Mucosa of stomach (tissue), 1 donor: ENCODE measurements around the gene SSRP1.

Experiments
- H3K27me3 ChIP-seq: one replicate; pipeline ENCODE4 v1.7.0; 2013; ENCODE audit warnings: mild to moderate bottlenecking, low read length; ENCODE audit not compliant: control insufficient read depth, insufficient read depth
- H3K36me3 ChIP-seq: one replicate; pipeline ENCODE4 v1.7.0; 2013; ENCODE audit warnings: low read length; ENCODE audit not compliant: control insufficient read depth, insufficient read depth
- H3K4me1 ChIP-seq: one replicate; pipeline ENCODE4 v1.7.0; 2013; ENCODE audit warnings: mild to moderate bottlenecking, low read length; ENCODE audit not compliant: control insufficient read depth, insufficient read depth
- H3K4me3 ChIP-seq: one replicate; pipeline ENCODE4 v1.7.0; 2013; ENCODE audit warnings: low read length
- H3K9ac ChIP-seq: one replicate; pipeline ENCODE4 v1.7.0; 2013; ENCODE audit warnings: mild to moderate bottlenecking, low read length, moderate library complexity
- H3K9me3 ChIP-seq: one replicate; pipeline ENCODE4 v1.7.0; 2013; ENCODE audit warnings: mild to moderate bottlenecking, low read length, moderate library complexity; ENCODE audit not compliant: control insufficient read depth
- donor health status: Pancreatic carcinoma.

The SSRP1 gene

DNA sequence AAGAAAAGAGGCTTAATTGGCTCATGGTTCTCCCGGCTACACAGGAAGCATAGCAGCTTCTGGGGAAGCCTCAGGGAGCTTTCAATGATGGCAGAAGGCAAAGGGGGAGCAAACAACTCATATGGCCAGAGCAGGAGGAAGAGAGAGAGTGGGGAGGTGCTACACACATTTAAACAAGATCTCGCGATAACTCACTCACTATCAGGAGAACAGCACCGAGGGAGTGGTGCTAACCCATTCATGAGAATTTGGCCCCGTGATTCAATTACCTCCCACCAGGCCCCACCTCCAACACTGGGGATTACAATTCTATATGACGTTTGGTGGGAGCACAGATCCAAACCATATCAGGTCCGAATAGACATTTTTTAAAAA is 57.0 kb downstream of the SSRP1 start:
- Histone ChIP-seq H3K36me3 (no peaks in the 10 kb centered on the region), H3K9me3 (no peaks in the 10 kb centered on the region), H3K27me3 (no peaks in the 10 kb centered on the region), H3K4me3 (no peak overlapping the region), H3K4me1 (peaks cover 19% of the 10 kb centered on the region), H3K9ac (no peak overlapping the region)

DNA sequence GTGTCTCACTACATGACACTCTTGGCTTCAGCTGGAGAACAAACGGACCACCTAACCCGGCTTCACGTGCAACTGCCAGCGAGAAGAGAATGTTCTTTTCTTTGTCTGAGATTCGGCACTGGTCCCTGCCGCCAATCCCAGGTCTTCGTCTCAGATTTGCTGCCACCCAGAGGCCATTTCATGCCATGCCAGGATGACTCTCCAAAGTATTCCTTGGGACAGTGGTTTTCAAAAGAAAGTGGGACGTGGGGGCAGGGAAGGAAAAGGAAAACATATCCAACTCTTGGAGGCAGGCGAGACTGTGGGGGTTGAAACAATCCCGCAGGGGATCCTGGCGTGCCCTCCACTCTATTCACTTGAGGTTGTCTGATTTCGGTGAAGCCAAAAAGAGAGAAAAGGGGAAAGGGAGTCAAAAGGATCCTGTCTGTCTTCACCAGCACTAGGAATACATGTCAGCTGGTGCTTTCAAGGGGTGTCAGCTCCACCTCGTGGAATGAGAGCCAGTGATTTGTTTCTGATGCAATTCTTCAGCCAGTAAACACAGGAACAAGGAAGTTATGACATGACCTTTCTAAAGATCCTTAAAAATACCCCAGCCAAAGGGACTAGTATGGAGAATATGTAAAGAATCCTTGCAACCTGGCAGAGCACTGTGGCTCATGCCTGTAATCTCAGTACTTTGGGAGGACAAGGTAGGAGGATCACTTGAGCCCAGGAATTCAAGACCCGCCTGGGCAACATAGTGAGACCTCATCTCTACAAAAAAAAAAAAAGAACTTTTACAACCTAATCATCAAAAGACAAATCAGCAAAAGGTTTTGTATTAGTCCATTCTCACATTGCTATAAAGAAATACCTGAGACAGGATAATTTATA is 57.6 kb downstream of the SSRP1 start:
- Histone ChIP-seq H3K27me3 (no peaks in the 10 kb centered on the region), H3K4me1 (peaks cover 15% of the 10 kb centered on the region), H3K9ac (no peak overlapping the region), H3K36me3 (no peaks in the 10 kb centered on the region), H3K9me3 (no peaks in the 10 kb centered on the region), H3K4me3 (no peak overlapping the region)

DNA sequence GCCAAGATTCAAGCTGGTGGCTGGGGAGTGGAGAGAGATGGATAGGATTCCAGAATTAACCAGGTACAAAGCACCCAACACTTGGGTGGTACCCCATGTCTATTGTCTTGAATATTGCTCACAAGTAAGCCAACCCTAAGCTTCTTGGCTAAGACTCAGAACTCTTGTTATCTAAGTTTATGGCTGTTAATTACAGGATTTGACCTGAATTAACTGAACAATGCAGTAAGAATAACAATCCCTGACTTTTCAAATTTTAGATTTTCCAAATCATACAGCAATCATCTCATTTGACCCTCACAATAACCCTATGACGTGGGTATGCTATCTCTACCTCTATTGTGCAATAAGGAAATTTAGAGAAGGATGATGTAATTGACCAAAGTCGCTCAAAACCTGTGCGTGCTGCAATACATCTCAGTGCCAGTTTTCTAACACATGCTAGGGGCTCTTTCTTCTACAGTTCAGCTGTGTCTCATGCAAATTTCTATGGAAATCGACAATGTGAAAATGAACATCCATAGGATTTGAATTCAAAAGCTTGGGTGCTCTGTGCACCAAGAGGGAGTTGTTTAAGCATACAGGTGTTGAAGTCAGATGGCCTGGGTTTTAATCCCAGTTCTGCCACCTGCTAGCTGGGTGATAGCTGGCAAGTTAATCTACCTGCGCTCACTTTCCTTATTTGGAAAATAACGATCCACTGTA is 58.6 kb downstream of the SSRP1 start:
- peaks cover 15% of the 10 kb centered on the region for H3K4me1 ChIP-seq
- no peak overlapping the region for H3K9ac ChIP-seq
- H3K9me3 ChIP-seq, result no peaks in the 10 kb centered on the region
- H3K27me3 ChIP-seq, result no peaks in the 10 kb centered on the region
- H3K36me3 ChIP-seq, result no peaks in the 10 kb centered on the region
- H3K4me3 ChIP-seq, result no peak overlapping the region

DNA sequence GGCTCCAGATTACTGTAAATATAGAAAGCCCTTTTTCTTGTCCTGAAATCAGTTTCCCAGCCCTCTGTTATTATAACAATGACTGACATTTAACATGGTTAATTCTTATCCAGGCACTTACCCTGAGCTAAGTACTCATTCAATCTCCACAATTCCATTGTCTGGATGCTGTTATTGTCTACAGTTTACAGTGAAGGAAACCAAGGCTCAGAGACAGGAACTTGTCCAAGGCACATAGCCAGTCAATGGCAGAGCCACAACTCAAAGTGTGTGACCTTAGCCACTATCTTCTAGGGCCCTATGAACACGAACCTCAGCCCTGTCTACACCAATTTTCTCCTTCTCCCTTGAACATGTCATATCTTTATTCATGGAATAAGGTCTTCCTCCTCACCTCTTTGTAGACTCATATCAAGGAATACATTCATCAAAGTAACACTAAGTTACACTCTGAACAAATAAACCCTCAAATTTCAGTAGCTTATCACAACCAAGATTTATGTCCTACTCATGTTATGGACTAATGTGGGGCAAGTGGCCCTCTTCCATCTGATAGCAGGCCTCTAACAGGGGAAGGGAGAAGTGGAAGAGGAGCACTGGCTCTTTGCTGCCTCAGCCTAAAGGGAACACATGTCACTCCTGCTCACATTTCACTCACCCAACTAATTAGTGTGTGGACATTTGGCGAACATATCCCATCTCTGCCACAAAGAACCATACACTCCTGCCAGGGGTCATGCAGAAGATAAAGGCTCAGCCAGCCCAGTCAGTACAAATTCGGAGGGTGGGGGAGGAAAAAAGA is 59.3 kb downstream of the SSRP1 start:
- H3K36me3 ChIP-seq, result no peaks in the 10 kb centered on the region
- no peaks in the 10 kb centered on the region for H3K9me3 ChIP-seq
- H3K9ac ChIP-seq, result no peak overlapping the region
- H3K4me1 ChIP-seq, result peaks cover 15% of the 10 kb centered on the region
- no peaks in the 10 kb centered on the region for H3K27me3 ChIP-seq
- H3K4me3 ChIP-seq, result no peak overlapping the region
